Myocyte (in vitro differentiated cells): ENCODE results near the gene IL26. TPM values are rescaled to one million over a fixed set of nuclear protein-coding genes. Genes with fewer than 3 reads are reported as not detected.
A peak's percentile ranks its signal among the peaks of the same experiment; 100 is the strongest.
"Not testable (repeated sequence)": the region's sequence is repeated elsewhere in the genome, so short reads cannot be mapped to it uniquely, and the experiment has no call there.

Experiments
- DNase-seq: peaks from one replicate; pipeline ENCODE4 v3.0.0-alpha.2; 2012; ENCODE audit warnings: low read depth
- total RNA-seq: library from RNA; depleted of rRNA; stranded (reverse); fragments of >200 nt; gene quantifications from 2 replicates; pipeline ENCODE4 v1.2.3, GENCODE V29; 2014

Gene IL26
- total RNA-seq, 1 donor from 2014 or later, result not detected

DNA sequence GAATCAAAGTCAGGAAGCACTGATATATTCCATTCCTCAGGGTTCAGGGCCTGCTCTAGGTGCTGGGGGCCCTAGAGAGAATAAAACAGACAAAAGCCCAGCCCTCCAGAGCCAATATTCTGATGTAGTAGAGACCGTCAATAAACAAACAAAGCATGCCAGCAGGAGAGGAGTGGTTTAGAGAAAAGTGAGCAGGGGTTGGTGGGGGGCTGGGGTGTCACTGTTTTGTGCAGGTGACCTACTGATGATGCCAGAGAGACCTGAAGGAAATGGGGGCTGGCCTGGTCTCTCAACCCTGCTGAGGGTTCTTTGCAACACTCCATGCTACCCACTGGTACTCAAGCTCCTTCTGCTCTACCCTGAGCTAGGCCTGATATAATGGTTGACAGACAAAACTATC, 26.5 kb downstream of the IL26 start:
- no peak for DNase-seq

- no peak for DNase-seq
Observed at GRCh38 chr12:68198507-68199086, 27.0 kb downstream of the IL26 start.

DNA sequence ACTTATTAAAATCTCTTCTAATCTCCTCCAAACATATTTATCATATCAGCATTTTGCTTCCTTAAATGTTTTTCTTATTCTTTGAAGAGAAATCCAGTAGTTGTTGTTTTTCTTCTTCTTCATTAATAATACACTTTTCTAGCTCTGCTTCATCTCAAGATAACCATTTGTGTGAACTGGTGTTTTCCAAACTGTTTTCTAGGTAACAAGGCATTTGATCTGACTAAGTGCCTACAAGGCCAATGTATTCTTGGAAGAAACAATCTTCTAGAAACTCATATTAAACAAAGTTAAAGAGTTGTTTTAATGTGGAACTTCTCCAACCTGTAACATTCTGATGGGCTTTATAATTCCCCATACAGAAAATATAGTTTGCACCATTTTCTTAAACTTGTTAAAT, 35.3 kb downstream of the IL26 start:
- DNase-seq, result no peak

DNA sequence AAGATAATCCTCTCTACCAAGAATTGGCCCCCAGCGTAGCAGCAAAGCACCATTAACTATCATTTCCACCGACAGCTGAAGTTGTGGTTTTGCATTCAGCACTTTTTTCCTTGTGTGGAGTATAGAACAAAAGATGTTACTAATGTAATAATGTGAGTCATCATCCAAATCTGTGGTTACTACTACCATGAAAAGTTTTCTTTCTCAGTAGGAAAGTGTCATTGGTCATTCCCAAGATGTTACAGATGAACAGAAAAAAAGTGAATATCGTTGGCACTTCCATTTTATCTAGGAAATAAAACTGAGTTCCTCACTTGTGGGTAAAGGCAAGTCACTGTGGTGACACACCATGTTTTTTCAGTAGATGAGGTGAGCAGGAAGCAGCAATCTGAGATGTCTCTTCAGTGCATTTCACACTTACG, 35.8 kb downstream of the IL26 start:
- DNase-seq, result peak; percentile 78

GRCh38 chr12:68185598-68185997, 40.0 kb downstream of the IL26 start:
- DNase-seq, result no peak

DNA sequence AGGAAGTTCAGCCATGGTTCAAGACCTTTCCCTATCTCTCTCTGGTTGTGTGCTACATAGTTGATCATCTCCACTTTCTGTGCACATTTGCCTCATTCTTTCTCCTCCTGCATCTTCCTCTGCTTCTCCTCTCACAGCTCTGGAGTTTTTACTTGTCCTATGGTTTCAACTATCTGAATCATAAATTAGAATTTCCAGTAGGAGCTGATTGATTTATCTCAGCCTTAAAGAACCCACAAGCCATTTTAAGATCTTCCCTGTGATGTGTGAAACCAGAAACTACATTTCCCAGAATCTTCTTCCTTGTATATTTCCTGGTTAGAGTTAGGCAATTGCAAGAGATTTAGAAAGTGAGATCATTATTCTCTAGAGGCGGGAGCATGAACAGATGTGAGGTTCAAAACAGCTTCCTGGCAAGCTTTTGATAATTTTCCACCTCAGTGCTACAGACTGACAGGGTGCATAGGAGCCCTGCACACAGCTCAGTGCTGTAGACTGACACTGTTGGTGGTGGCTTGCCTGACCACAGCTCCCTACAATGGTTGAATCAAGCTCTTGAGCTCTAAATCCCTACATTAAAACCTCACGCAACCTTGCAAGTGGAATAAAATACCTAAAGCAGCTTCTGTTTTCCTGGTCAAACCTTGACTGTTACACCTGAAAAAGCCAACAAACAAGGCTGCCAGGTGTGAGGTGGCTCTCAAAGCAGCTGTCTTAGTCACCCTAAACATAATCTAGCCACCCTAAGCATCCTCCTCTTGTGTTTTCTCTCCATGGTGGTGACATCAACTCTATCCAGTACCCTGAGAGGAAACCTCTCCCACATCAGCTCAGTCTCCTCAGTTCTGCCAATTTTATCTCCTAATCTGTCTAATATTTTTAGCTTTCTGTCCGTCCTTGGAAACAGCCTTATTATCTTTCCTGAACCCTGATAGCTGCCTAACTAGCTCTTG, 44.5 kb downstream of the IL26 start:
- DNase-seq, result peak; percentile 65

DNA sequence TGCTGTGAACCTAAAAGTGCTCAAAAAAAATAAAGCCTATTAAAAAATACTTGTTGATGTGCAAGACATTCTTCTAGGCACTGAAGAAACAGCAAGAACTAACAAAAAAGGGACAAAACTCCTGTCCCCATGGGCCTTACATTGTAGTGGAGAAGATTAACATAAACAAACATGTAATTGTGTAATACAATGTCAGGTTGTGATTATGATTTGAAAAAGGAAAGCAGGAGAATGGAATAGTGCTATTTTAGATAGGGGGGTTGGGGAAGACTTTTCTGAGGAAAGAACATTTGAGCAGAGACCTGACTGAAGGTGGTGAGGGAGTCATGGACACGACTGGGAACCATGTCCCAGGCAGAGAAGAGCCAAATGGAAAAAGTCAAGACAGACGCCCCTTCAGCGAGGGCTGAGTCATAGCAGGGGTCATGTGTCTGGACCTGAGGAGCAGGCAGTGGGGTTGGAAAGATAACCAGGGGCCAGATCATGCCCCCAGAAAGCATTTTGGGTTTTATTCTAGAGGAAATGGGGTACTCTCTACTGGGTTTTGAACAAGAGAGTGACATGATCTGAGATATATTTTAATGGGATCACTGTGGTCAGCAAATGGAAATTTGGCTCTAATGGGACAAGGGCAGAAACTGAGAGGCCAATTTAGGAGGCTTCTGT, 46.7 kb downstream of the IL26 start:
- DNase-seq, result no peak

- DNase-seq, result no peak
Observed at GRCh38 chr12:68178184-68178583, 47.4 kb downstream of the IL26 start.

- no peak for DNase-seq
Observed at GRCh38 chr12:68177562-68177961, 48.0 kb downstream of the IL26 start.

DNA sequence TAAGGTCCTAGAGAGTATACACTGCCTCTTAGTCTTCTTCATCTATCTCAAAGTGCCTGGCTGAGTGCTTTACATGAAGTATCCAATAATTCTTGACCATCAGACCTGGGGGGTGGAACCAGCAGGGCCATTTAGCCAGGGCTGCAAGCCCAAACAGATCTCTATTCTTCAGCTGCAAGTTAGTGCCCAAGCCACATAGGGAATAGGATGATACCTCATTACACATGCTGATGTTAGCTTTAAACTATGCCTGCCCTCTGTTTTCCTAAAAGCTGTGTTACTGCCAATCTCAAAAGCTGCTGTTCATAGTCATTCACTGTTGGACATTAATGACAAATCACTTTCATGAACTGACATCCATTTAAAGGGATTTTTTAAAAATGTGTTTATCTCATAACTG, 49.4 kb downstream of the IL26 start:
- DNase-seq, result no peak

DNA sequence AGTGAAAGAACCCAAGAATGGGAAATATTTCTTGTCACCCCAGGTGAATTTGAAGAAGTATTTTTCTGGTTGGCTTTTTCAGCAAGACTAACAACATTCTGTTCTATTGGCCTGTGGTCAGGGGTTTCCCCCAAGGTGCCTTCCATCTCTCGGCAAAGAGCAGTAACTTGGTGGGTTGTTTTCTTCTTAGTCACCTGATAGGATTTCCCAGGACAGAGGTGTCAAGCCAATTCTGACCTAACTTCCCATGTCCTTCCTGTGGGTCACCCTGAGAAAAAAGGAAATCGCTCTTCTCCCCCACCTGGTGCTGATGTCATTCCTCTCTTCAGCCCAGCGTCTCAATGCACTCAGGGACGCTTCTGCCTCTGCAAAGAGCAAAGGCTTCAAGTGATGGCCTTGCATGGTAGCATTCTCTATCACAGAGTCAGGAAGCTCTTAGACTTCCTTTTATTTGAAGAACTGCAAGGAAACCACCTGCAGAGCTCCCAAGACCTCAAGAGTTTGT, 50.0 kb downstream of the IL26 start:
- no peak for DNase-seq

- DNase-seq, result not testable (repeated sequence)
Observed at GRCh38 chr12:68174761-68175160, 50.8 kb downstream of the IL26 start.

DNA sequence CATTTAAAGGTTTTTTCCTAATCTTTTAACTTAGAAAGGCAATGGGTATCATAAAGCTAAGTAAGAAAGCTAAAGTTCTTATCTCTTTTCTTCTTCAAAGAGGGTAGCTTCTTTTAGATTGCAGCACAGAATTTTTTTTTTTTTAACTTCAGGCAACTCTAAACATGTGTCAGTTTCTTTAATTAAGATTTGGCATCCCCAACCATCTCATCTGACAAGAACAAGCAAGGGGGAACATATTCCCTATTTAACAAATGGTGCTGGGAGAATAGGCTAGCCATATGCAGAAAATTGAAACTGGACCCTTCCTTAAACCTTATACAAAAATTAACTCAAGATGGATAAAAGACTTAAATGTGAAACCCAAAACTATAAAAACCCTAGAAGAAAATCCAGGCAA, 51.8 kb downstream of the IL26 start:
- DNase-seq, result no peak

DNA sequence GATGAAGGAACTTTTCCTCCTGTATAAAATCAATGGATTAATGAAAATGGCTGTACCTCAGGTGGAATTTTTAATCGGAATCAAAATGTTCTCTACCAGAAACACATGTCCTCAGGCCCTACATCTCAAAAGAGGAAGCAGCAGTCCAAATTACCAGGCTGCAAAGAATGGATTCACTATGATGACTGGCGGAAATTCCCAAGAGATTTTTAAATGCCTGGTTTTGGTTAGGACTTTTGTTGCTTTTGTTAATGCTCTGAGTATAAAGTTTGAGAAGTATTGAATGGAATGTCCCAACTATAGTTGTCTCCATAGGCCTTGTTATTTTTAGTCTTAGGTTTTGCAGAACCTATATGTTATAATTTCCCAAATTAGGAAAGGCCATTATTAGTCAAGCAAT, 54.9 kb downstream of the IL26 start:
- no peak for DNase-seq

DNA sequence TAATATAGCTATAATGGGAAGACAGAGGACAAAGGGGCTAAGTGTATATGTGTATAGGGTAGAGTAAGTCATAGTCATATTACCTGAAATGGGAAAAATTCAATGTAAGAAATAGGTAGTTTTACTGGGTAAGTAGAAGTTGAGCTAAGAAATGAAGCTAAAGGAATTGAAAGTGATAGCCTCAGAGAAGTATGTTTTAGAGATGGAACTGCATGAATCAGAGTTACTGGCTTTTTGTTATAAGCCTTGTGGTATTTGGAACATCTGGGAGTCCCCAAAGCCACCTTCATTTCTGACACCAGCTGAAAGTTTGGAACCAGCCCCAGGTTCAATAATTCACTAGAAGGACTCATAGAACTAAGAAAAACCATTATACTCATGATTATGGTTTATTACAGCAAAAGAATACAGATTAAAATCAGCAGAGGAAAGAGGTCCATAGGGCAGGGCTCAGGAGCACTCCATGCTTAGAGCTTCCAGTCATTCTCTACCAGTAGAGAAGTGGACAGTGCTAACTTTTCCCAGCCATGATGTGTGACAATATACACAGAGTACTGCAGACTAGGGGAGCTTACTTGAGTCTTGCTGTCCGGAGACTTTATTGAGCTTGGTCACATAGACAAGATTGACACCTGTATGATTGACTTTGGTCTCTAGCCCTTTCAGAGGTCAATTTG, 56.3 kb downstream of the IL26 start:
- DNase-seq, result no peak

- no peak for DNase-seq
Observed at GRCh38 chr12:68166317-68166831, 59.2 kb downstream of the IL26 start.

GRCh38 chr12:68163560-68164081, 62.0 kb downstream of the IL26 start:
- DNase-seq, result no peak

DNA sequence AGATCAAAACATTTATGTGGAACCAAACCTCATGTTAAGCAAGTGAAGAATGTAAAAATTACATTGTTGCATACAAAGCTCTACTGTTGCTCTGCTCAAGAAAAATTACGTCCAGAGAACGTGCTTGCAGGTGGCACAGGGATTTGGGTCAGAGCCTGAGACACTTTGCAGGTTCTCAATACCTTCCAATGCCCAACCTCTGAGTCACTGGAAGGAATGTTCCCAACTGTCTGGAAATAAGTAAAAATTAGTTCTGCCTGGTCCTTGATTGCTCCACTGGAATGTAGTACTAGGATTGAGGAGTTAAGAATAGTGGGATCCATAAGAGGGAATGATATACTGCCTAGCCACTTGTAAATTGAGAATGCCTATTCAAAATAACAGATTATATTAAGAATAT, 63.2 kb downstream of the IL26 start:
- no peak for DNase-seq

DNA sequence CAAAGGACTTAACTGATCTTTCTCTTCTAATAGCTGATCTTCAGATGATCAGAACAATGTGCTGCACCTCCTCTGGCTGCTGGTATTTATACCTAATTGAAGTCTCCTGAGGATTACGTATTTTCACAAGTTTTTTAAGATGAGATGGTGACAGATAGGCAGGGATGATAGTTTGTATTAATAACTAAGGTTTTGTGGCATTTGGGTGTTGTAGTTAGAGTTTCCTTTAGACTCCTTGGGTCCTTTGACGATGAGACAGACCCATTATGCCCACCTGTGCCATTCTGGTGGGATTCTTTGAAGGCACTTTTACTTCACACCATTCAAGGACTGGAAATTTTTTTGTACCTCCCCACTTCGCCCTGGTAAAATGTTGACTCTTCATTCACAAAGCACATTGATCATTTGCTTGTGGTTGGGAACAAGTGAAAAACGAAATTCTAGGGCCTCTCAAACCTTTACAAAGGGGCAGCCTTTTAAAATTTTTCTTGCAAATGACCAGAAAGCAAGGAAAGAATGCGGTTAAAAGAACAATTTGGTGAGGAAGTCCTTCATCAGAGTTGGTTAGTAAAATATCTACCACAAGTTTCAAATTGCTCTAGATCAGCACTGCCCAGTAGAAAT, 65.8 kb downstream of the IL26 start, which contains the start of gene IFNG:
Gene IFNG (minus strand): TSS at position 60 of the 624 bp plus-strand sequence. CDS start 125 bp downstream, outside the sequence.
- no peak for DNase-seq

GRCh38 chr12:68158432-68158831, 67.2 kb downstream of the IL26 start:
- peak; percentile 68 for DNase-seq
